Endothelial cell of umbilical vein (primary cell): ENCODE data around the gene IP6K2. TPM values are rescaled to one million over a fixed set of nuclear protein-coding genes. Genes with fewer than 3 reads are reported as not detected.

ENCODE experiments used
- BruUV-seq: library from RNA; stranded (reverse); fragments of 400-500 nt; replicated peaks from 2 replicates; lab custom pipeline; 2021; lab: Mats Ljungman, UMichigan
- CTCF ChIA-PET: fragments of 300-600, 350-600 bp; sonication (Branson Sonifier 250); formaldehyde crosslinking; loops from one replicate; lab custom pipeline; 2021; ENCODE audit warnings: antibody characterized with exemption, inconsistent platforms; lab: Charles Lee
- POLR2A ChIA-PET: fragments of 300-600, 350-600 bp; sonication (Branson Sonifier 250); formaldehyde crosslinking; loops from one replicate; lab custom pipeline; 2021; ENCODE audit warnings: antibody characterized with exemption, inconsistent platforms; lab: Charles Lee
- DNase-seq: peaks from one replicate; pipeline ENCODE4 v3.0.0-alpha.2; 2011; ENCODE audit warnings: low read depth, low spot score
- FAIRE-seq: peaks from 2 replicates; lab custom pipeline; 2011; peaks lifted over from hg19 to GRCh38; lab: Jason Lieb, UNC
- H2AFZ ChIP-seq: 2 replicates; pipeline ENCODE4 v1.6.0; 2012; ENCODE audit warnings: low read depth, low read length, control low read depth, inconsistent platforms
- H3K27ac ChIP-seq: 2 replicates; pipeline ENCODE4 v1.5.1; 2011; ENCODE audit warnings: low read depth, mild to moderate bottlenecking, control low read depth, low read length, moderate library complexity; ENCODE audit not compliant: insufficient read depth
- H3K27me3 ChIP-seq, 2 experiments: 2 replicates each; pipeline versions ENCODE4 v1.6.0 to v1.6.1; 2011; ENCODE audit warnings: low read length in 2 of 2, mixed read lengths in 1 of 2; ENCODE audit not compliant: control insufficient read depth in 2 of 2, insufficient read depth in 2 of 2
- H3K36me3 ChIP-seq, 2 experiments: 2 replicates in 1 of 2; 3 replicates in 1 of 2; pipeline ENCODE4 v1.5.1; 2011; ENCODE audit warnings: low read length in 2 of 2, mild to moderate bottlenecking in 1 of 2, moderate library complexity in 1 of 2; ENCODE audit not compliant: control insufficient read depth in 2 of 2, insufficient read depth in 2 of 2; ENCODE audit errors: extremely low read depth in 1 of 2
- H3K4me1 ChIP-seq: 3 replicates; pipeline ENCODE4 v1.5.1; 2011; ENCODE audit warnings: mild to moderate bottlenecking, low read length; ENCODE audit not compliant: control insufficient read depth, insufficient read depth; ENCODE audit errors: extremely low read depth
- H3K4me2 ChIP-seq: 2 replicates; pipeline ENCODE4 v1.6.1; 2011; ENCODE audit warnings: low read length, control low read depth, mixed read lengths; ENCODE audit not compliant: insufficient read depth
- H3K4me3 ChIP-seq, 3 experiments: fragments of 200-600 bp in 1 of 3; sonication (generic), shearing (Covaris generic) in 1 of 3; replicated peaks in 1 of 3; 2 replicates each; pipeline ENCODE4 v1.5.1; 2011 to 2016; ENCODE audit warnings: control low read depth in 3 of 3, low read length in 3 of 3, mild to moderate bottlenecking in 2 of 3, inconsistent platforms in 1 of 3, low read depth in 1 of 3, moderate library complexity in 1 of 3; ENCODE audit not compliant: insufficient read depth in 1 of 3
- H3K79me2 ChIP-seq: 2 replicates; pipeline ENCODE4 v1.6.0; 2012; ENCODE audit warnings: low read length, inconsistent platforms; ENCODE audit not compliant: control insufficient read depth, insufficient read depth
- H3K9ac ChIP-seq: replicated peaks from 2 replicates; pipeline ENCODE3; 2011; ENCODE audit warnings: low read length, control low read depth; ENCODE audit not compliant: insufficient read depth; ENCODE audit errors: extremely low read depth
- H3K9me1 ChIP-seq: replicated peaks from 3 replicates; pipeline ENCODE4 v1.6.0; 2011; ENCODE audit warnings: mild to moderate bottlenecking, low read length; ENCODE audit not compliant: control insufficient read depth, insufficient read depth; ENCODE audit errors: extremely low read depth
- H3K9me3 ChIP-seq: replicated peaks from 2 replicates; pipeline ENCODE4 v1.5.1; 2012; ENCODE audit warnings: low read length, inconsistent platforms; ENCODE audit not compliant: control insufficient read depth, insufficient read depth
- H4K20me1 ChIP-seq: replicated peaks from 2 replicates; pipeline ENCODE3; 2011; ENCODE audit warnings: mild to moderate bottlenecking, low read length; ENCODE audit not compliant: control insufficient read depth, insufficient read depth; ENCODE audit errors: extremely low read depth
- CTCF ChIP-seq, 2 donors: IDR thresholded peaks; 1 replicate in 1 of 2; 2 replicates in 1 of 2; pipeline ENCODE4 v1.5.1; 2011; ENCODE audit warnings: low read length in 2 of 2, mild to moderate bottlenecking in 2 of 2, moderate library complexity in 2 of 2, control low read depth in 1 of 2, inconsistent platforms in 1 of 2, low read depth in 1 of 2; ENCODE audit not compliant: insufficient read depth in 1 of 2; ENCODE audit errors: extremely low read depth in 1 of 2
- EZH2 ChIP-seq: IDR thresholded peaks from 2 replicates; pipeline ENCODE4 v1.6.1; 2012; ENCODE audit warnings: borderline replicate concordance, low read depth, mild to moderate bottlenecking, moderate library complexity, low read length, inconsistent platforms; ENCODE audit not compliant: severe bottlenecking
- FOS ChIP-seq: IDR thresholded peaks from 2 replicates; pipeline ENCODE4 v1.6.1; 2011; ENCODE audit warnings: mild to moderate bottlenecking, low read length, moderate library complexity, borderline replicate concordance; ENCODE audit not compliant: insufficient read depth
- GATA2 ChIP-seq: IDR thresholded peaks from 2 replicates; pipeline ENCODE4 v1.7.0; 2011; ENCODE audit warnings: low read depth, mild to moderate bottlenecking, moderate library complexity, mixed read lengths, low read length; ENCODE audit not compliant: insufficient read length, insufficient read depth
- JUN ChIP-seq: IDR thresholded peaks from 2 replicates; pipeline ENCODE4 v1.6.1; 2011; ENCODE audit warnings: borderline replicate concordance, low read depth; ENCODE audit not compliant: insufficient read length, insufficient read depth
- MYC ChIP-seq: IDR thresholded peaks from one replicate; pipeline ENCODE4 v1.6.1; 2011; ENCODE audit warnings: mild to moderate bottlenecking, low read depth, low read length
- POLR2A ChIP-seq: IDR thresholded peaks from 2 replicates; pipeline ENCODE4 v1.6.1; 2012; ENCODE audit warnings: low read depth, mild to moderate bottlenecking, control low read depth, low read length
- POLR2AphosphoS5 ChIP-seq: IDR thresholded peaks from 2 replicates; pipeline ENCODE4 v1.6.1; 2012; ENCODE audit warnings: low read depth, mild to moderate bottlenecking, control low read depth, low read length, moderate library complexity; ENCODE audit not compliant: insufficient read depth
- dilution Hi-C: fragments of 300-500 bp; cut with MboI; formaldehyde crosslinking; loops from one replicate; pipeline ENCODE4 v1.15.0; 2019; ENCODE audit warnings: low sequenced_read_pairs; ENCODE audit not compliant: extremely low pct_ligation_motif_present
- intact Hi-C: fragments of 100-400 bp; cut with micrococcal nuclease; formaldehyde crosslinking; loops from one replicate; pipeline ENCODE4 v1.10.0; 2022
- polyA plus RNA-seq, 4 experiments: library from polyadenylated mRNA; depleted of rRNA in 3 of 4; stranded (reverse) in 3 of 4; unstranded in 1 of 4; fragments of >200 nt; gene quantifications; 2 replicates each; pipeline versions ENCODE4 v1.2.1 to v1.2.3, GENCODE V29; 2011 to 2012; ENCODE audit warnings: missing spikeins in 1 of 4
- total RNA-seq: library from RNA; stranded (reverse); gene quantifications from 2 replicates; pipeline ENCODE4 v1.2.3, GENCODE V29; 2021
- TF ChIP-seq, protein P1 (sequence below): IDR thresholded peaks from 2 replicates; pipeline ENCODE4 v1.6.1; 2011; ENCODE audit not compliant: insufficient read depth, insufficient read length

Gene IP6K2
- total and polyA plus RNA-seq, 2 donors (not counting 3 experiments of a cell fraction or from before 2014, with no cell fraction given), result 81.8 to 143 TPM

GRCh38 chr3:48702320-48702920 is 14.6 kb downstream of the IP6K2 start:
- no peaks in the 10 kb centered on the region for H3K9me1 ChIP-seq
- DNase-seq, result no peak
- peaks cover 94% of the 10 kb centered on the region for H3K79me2 ChIP-seq
- H3K4me3 ChIP-seq, result no peak overlapping the region
- no peak for FAIRE-seq
- H2AFZ ChIP-seq, result no peak overlapping the region
- ChIA-PET CTCF (interaction anchor here (1.0 kb wide), 1 partner anchor 14 kb away, joined by 3 read pairs; no protein-coding TSS in a partner anchor), POLR2A (no interaction called here)
- dilution Hi-C loops, result no loop called here
- no TSS peak for BruUV-seq
- H4K20me1 ChIP-seq, result peaks cover 24% of the 10 kb centered on the region
- TF ChIP-seq CTCF (IDR thresholded peaks at IDR 0.05; ENCODE audit: extremely low read depth in 1 of 2, insufficient read depth in 1 of 2, low read depth in 1 of 2, low read length in 2 of 2), result no peak
- no peak for TF ChIP-seq GATA2
- no peak for TF ChIP-seq FOS
- intact Hi-C loops, result no loop called here
- H3K27me3 ChIP-seq, result no peaks in the 10 kb centered on the region
- peaks cover 7 to 10% of the 10 kb centered on the region in 2 experiments for H3K36me3 ChIP-seq
- no peak overlapping the region for H3K9ac ChIP-seq
- no peak overlapping the region for H3K4me2 ChIP-seq
- no peaks in the 10 kb centered on the region for H3K9me3 ChIP-seq
- no peak overlapping the region for H3K27ac ChIP-seq
- H3K4me1 ChIP-seq, result peaks cover 3% of the 10 kb centered on the region

GRCh38 chr3:48700731-48701405 is 16.2 kb downstream of the IP6K2 start:
- ChIA-PET POLR2A (no interaction called here), CTCF (interaction anchor here (1.1 kb wide), 1 partner anchor 15 kb away, joined by 4 read pairs; the partner anchor contains the start of gene NCKIPSD)
- no peak for TF ChIP-seq POLR2AphosphoS5
- no peak for TF ChIP-seq GATA2
- TF ChIP-seq POLR2A, result no peak
- TF ChIP-seq FOS, result no peak
- TF ChIP-seq MYC, result no peak
- TF ChIP-seq JUN, result no peak
- TF ChIP-seq, protein P1, sequence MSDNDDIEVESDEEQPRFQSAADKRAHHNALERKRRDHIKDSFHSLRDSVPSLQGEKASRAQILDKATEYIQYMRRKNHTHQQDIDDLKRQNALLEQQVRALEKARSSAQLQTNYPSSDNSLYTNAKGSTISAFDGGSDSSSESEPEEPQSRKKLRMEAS, result no peak
- no peak for TF ChIP-seq EZH2
- TF ChIP-seq CTCF (IDR thresholded peaks at IDR 0.05; ENCODE audit: extremely low read depth in 1 of 2, insufficient read depth in 1 of 2, low read depth in 1 of 2, low read length in 2 of 2), result no peak
- peaks cover 91% of the 10 kb centered on the region for H3K79me2 ChIP-seq
- no peaks in the 10 kb centered on the region for H3K27me3 ChIP-seq
- H3K36me3 ChIP-seq, result peaks cover 5 to 10% of the 10 kb centered on the region in 2 experiments
- FAIRE-seq (no peak), DNase-seq (no peak)
- dilution Hi-C loops, result no loop called here
- peaks cover 20% of the 10 kb centered on the region for H4K20me1 ChIP-seq
- intact Hi-C loops, result no loop called here
- no peaks in the 10 kb centered on the region for H3K9me3 ChIP-seq
- H3K4me3 ChIP-seq, result no peak overlapping the region
- H3K27ac ChIP-seq, result no peak overlapping the region
- no TSS peak for BruUV-seq
- H3K9me1 ChIP-seq, result no peaks in the 10 kb centered on the region
- H3K9ac ChIP-seq, result no peak overlapping the region
- H2AFZ ChIP-seq, result no peak overlapping the region
- peaks cover 5% of the 10 kb centered on the region for H3K4me1 ChIP-seq
- no peak overlapping the region for H3K4me2 ChIP-seq
